HPDE6-E6E7 (cell line): ENCODE data around the gene PIK3C2B.

Experiments
- DNase-seq: peaks from one replicate; pipeline ENCODE4 v3.0.0; 2011; ENCODE audit warnings: missing footprints; ENCODE audit errors: extremely low spot score

The PIK3C2B gene

GRCh38 chr1:204478172-204478899, 16.3 kb downstream of the PIK3C2B start:
- no peak for DNase-seq

GRCh38 chr1:204477036-204477740, 17.4 kb downstream of the PIK3C2B start:
- DNase-seq = no peak

- no peak for DNase-seq
Measured at GRCh38 chr1:204476563-204476962, 18.0 kb downstream of the PIK3C2B start.

DNA sequence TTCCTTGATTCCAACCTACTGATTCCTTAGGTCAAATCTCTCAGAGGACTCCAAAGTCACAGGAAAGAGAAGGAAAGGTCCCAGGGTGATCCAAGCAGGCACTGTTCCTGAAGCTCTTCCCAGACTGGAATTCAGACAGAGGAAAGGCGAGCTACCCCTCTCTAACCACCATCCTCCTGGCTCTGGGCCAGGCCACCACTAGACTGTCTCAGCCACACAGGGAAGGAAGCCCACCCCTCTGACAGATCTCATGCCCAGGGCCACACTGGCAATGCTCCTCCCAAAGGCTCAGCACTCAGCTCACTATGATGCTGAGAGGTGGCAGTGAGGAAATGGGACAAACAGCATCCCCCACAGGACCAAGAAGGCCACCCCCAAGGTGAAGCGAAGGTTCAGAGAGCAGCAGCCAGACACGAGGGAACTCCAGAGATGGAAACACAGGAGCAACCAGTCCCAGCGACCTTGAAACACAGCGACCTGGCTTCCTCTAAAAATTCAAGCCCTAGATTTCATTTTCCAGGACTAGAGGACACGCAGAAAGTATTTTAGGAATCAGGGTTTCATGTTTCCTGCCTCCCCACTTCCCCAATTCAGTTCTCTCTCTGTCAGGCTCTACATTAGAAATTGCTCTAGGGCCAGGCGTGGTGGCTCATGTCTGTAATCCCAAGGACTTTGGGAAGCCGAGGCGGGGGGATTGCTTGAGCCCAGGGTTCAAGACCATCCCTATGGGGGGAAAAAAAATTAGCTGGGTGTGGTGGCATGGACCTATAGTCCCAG, 18.8 kb downstream of the PIK3C2B start:
- no peak for DNase-seq

DNA sequence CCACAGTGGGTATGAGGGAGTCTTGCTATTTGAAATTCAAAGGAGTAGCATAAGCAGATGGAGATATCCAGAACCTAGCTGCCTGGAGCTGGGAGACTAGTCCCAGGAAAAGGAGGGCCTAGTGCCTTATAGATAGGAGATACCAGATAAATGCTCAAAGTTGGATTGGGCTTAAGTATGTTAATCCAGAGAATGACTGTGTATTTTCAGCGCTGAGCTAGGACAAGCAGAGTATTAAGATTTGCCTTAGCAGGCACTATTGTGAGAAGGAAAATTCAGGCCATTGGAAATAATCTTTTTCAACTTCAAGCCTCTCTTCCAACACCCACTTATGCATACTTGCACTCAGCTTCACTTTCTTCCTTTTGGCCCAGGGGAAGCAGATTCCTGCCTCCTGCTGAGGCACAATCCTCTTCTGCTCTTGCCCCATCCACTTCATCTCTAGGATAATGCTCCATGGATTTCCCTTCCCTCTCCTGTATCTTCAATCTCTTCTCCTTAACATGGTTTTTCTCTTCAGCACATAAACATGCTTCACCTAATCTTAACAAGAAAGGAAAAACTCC, 21.1 kb downstream of the PIK3C2B start:
- DNase-seq = no peak

GRCh38 chr1:204472660-204473059, 21.9 kb downstream of the PIK3C2B start:
- DNase-seq = no peak

- DNase-seq = no peak
Measured at GRCh38 chr1:204471687-204472086, 22.9 kb downstream of the PIK3C2B start.

GRCh38 chr1:204469304-204469703, 25.3 kb downstream of the PIK3C2B start:
- DNase-seq = no peak

- no peak for DNase-seq
Measured at GRCh38 chr1:204468766-204469302, 25.8 kb downstream of the PIK3C2B start.

DNA sequence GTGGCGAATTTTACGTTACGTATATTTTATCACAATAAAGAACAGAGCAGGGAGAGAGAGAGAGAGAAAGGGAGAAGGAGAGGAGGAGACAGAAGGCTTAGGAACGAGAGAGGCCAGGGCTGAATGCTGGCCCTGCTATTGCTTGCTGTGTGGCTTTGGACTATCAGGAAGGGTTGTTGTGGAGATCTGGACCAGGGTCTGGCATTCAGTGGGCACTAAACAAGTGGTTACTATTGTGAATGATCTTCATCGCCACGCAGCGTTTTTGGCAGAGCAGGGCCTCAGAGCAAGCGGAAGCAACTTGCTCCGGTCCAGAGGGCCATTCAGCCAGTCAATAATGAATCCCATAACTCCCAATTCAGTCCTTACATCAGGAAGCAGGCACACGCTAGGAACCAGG, 26.4 kb downstream of the PIK3C2B start:
- DNase-seq = no peak

DNA sequence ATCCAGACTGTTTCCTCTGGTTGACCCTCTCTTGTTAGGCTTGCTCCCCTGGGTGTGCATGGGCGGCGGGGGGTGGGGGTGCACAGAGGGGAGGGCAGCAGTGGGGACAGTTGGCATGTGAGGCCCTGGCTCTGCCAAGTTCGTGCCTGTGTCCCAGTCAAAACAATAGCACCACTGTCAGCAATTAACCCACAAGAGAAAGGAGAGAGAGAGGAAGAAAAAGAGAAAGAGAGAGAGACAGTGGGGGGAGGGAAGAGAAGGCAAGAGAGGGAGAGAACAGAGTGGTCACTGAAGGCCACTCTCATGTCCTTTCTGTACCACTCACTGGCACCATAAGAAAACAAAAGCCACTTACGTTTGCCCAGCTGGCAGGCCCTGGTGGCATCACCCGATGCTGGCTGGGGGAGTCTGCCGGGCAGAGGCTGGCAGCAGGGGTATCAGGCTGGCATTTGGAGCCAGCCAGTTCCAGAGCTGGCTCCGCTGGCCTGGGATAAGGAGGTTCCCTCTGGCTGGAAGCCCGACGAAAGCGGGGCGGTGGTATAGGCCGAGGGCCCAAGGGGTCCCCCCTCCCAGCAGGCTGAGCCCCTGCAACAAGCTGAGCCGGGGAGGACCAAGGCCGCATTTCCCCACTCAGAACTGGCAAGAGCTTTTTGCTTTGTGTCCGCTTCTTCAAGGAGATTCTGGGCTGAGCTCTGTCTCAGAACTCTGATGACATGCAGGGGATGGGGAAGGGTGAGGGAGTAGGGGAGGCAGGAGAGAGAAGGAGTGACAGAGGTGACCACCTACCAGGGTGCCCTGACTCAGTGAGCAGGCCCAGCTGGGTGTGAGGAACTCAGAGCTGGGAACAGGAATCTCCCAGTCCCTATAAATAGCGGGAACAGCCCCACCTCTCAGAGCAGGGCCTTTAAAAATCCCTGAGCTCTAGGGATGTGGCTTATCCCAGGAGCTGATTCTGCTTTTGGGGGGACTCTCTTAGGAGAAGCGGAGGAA, 27.9 kb downstream of the PIK3C2B start:
- DNase-seq = no peak

- DNase-seq = no peak
Measured at GRCh38 chr1:204465546-204466415, 28.8 kb downstream of the PIK3C2B start.

DNA sequence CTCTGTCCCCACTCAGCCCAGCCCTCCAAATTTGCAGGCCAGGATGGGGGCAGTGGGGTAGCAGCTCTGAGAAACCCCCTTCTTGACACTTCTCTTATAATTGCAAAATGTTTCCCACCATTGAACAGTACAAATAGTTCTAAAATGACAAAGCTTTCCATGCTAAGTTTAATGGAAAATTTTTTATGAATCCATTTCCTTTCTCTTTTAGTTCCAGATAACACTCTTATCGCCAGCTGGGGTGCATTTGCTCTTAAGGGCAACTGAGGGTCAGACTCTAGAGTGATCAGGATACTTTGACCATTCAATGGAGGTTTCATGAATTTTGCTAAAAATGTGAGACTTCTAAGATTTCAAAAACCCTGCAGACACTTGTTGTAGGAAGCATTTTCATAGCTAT, 29.9 kb downstream of the PIK3C2B start:
- no peak for DNase-seq

- no peak for DNase-seq
Measured at GRCh38 chr1:204464187-204464631, 30.4 kb downstream of the PIK3C2B start.

DNA sequence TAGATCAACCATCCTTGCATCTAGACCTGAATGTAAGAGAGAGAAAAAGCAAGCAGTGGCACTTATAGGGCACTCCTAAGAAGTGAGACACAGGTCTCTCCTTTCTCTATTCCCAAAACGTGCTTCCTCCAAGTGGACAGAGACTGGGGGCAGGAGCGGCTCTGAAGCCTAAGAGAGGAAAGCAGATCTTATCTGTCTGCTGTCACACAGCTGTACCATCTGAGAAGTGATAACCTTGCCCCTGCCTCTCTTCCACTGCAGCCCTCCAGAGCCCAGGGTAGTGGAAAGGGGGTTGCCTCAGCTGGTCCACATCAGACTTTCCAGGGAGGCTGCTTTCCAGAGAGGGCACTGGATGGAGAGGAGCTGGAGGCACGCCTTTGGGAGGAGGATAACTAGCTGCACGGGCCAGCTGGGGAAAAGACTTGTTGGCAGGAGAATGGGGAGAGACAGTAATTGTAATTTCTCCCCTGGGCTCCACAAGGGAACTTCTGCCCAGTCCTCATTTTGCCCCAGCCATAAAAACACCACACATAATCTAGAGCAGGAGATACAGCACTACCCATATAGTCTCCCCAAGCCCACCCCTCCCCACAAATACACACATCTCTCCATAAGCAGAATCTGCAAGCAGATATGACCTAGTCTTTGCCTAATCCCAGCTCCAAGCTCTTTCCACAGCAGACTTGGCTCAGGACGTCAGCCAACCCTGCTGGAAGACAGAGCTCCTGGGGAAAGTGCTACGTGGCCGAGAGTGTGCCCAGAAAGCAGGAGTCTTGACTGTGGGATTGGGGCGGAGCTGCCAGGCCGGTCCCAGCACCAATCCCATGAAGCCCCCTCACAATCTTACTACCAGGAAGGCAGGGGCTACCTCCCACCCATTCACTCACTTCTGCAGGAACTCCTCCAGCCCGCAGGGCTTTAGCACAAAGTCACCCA, 31.2 kb downstream of the PIK3C2B start:
- no peak for DNase-seq

DNA sequence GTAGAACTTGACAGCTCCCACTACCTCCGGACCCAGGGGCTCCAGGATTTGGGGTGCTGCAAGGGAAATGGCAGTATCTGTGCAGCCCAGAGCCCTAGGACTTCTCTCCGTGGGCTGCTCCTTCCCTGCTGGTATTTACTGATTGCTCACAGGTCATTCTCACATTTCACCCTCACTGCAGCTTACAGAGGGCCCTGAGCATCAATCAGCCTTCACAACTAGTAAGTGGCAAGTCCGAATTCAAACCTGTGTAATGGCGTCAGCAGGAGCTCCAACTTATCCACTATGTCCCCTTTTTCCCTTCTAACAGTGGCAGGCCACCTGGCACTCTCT, 32.4 kb downstream of the PIK3C2B start:
- DNase-seq = no peak

GRCh38 chr1:204461331-204462228, 33.0 kb downstream of the PIK3C2B start:
- no peak for DNase-seq

GRCh38 chr1:204460346-204460745, 34.3 kb downstream of the PIK3C2B start:
- DNase-seq = no peak
